T-cell (primary cell): ENCODE measurements around the gene TMEM60. TPM values are rescaled to one million over a fixed set of nuclear protein-coding genes. Genes with fewer than 3 reads are reported as not detected.

Source experiments
- ATAC-seq, 4 experiments: fragments of 200-7000 bp in 3 of 4; fragments of 150-1000 bp in 1 of 4; cut with Tn5 transposase; replicated peaks in 1 of 4; 1 replicate in 3 of 4; 2 replicates in 1 of 4; pipeline ENCODE4 v1.10.0; 2021; ENCODE audit warnings: moderate library complexity in 3 of 4, mild to moderate bottlenecking in 2 of 4, moderate number of reproducible peaks in 1 of 4
- CTCF ChIA-PET, 2 donors: fragments of 300-600 bp; sonication (Branson Sonifier 250); formaldehyde crosslinking; loops; one replicate each; lab custom pipeline; 2022; ENCODE audit warnings: antibody characterized with exemption in 2 of 2; lab: Charles Lee
- POLR2A ChIA-PET, 2 donors: fragments of 300-600 bp; sonication (Branson Sonifier 250); formaldehyde crosslinking; loops; one replicate each; lab custom pipeline; 2022; ENCODE audit warnings: antibody characterized with exemption in 2 of 2; lab: Charles Lee
- DNase-seq, 35 experiments: peaks; one replicate each; pipeline versions ENCODE4 v3.0.0 to v3.0.0-alpha.2; 2013 to 2023
- H3K27ac ChIP-seq: one replicate; pipeline ENCODE4 v1.5.1; 2013; ENCODE audit warnings: low read length
- H3K27me3 ChIP-seq, 2 experiments: replicated peaks in 1 of 2; 1 replicate in 1 of 2; 2 replicates in 1 of 2; pipeline versions ENCODE4 v1.6.1 to v1.7.0; 2013; ENCODE audit warnings: low read length in 1 of 2, mixed read lengths in 1 of 2; ENCODE audit not compliant: control insufficient read depth in 2 of 2, insufficient read depth in 2 of 2; ENCODE audit errors: extremely low read depth in 1 of 2
- H3K36me3 ChIP-seq, 2 donors: 1 replicate in 1 of 2; 2 replicates in 1 of 2; pipeline versions ENCODE4 v1.6.1 to v1.7.0; 2013; ENCODE audit warnings: low read length in 1 of 2; ENCODE audit not compliant: control insufficient read depth in 2 of 2, insufficient read depth in 1 of 2; ENCODE audit errors: extremely low read depth in 1 of 2
- H3K4me1 ChIP-seq, 2 experiments: 1 replicate in 1 of 2; 2 replicates in 1 of 2; pipeline versions ENCODE4 v1.6.1 to v1.7.0; 2013; ENCODE audit warnings: low read length in 2 of 2, mixed read lengths in 1 of 2; ENCODE audit not compliant: insufficient read depth in 2 of 2, control insufficient read depth in 1 of 2; ENCODE audit errors: extremely low read depth in 1 of 2
- H3K4me3 ChIP-seq, 2 donors: 1 replicate in 1 of 2; 2 replicates in 1 of 2; pipeline versions ENCODE4 v1.5.1 to v1.7.0; 2013; ENCODE audit warnings: mild to moderate bottlenecking in 2 of 2, low read length in 1 of 2, moderate library complexity in 1 of 2; ENCODE audit not compliant: control insufficient read depth in 1 of 2; ENCODE audit errors: extremely low read depth in 1 of 2
- H3K9me3 ChIP-seq: 2 replicates; pipeline ENCODE4 v1.7.0; 2013
- H3K27ac Mint-ChIP-seq, 2 donors: one replicate each; pipeline ENCODE4 v1.8.0; 2020 to 2021; ENCODE audit warnings: mild to moderate bottlenecking in 2 of 2, mixed read lengths in 2 of 2
- H3K27me3 Mint-ChIP-seq, 2 donors: one replicate each; pipeline ENCODE4 v1.8.0; 2021 to 2022; ENCODE audit warnings: mixed read lengths in 2 of 2
- H3K36me3 Mint-ChIP-seq: one replicate; pipeline ENCODE4 v1.8.0; 2021; ENCODE audit warnings: mixed read lengths
- H3K4me1 Mint-ChIP-seq, 3 donors: one replicate each; pipeline ENCODE4 v1.8.0; 2020 to 2022; ENCODE audit warnings: mixed read lengths in 3 of 3, mild to moderate bottlenecking in 1 of 3
- H3K4me3 Mint-ChIP-seq, 3 donors: one replicate each; pipeline ENCODE4 v1.8.0; 2020 to 2022; ENCODE audit warnings: mild to moderate bottlenecking in 3 of 3, mixed read lengths in 3 of 3, moderate library complexity in 3 of 3
- H3K9me3 Mint-ChIP-seq, 3 donors: one replicate each; pipeline ENCODE4 v1.8.0; 2020 to 2022; ENCODE audit warnings: mixed read lengths in 3 of 3
- WGBS: methylation state at CpG from one replicate; pipeline ENCODE4 v1.1.5; 2013; ENCODE audit warnings: missing lambda C conversion rate; ENCODE audit not compliant: insufficient coverage; 5-methylcytosine and 5-hydroxymethylcytosine counted together
- total RNA-seq, 35 experiments: library from RNA in 6 of 35; stranded (reverse) in 6 of 35; fragments of 120-200 nt in 1 of 35; gene quantifications; one replicate each; pipeline versions ENCODE4 v1.2.1 to v1.2.4 and lab custom pipeline; 2013 to 2026

The TMEM60 gene
- total RNA-seq, 5 donors from 2014 or later (not counting 1 experiment from before 2014, with no cell fraction given): 3.6 to 13.0 (median 10.6) TPM

GRCh38 chr7:77765906-77766800 lies 32.1 kb downstream of the TMEM60 start:
- Histone ChIP-seq H3K36me3 (peaks cover 0 to 27% of the 10 kb centered on the region in 2 donors), H3K4me1 (peaks cover 0 to 2% of the 10 kb centered on the region in 2 experiments), H3K4me3 (no peak overlapping the region), H3K27ac (no peak overlapping the region), H3K27me3 (no peaks in the 10 kb centered on the region), H3K9me3 (no peaks in the 10 kb centered on the region)
- Mint-ChIP-seq H3K4me3 (no peak overlapping the region), H3K27ac (no peak overlapping the region), H3K4me1 (peaks cover 30 to 36% (median 35%) of the 10 kb centered on the region in 3 donors), H3K9me3 (no peaks in the 10 kb centered on the region), H3K36me3 (peaks cover 22% of the 10 kb centered on the region), H3K27me3 (no peaks in the 10 kb centered on the region)
- POLR2A ChIA-PET: interaction anchor here in 1 of 2 donors (0.7 kb wide), 1 partner anchor 36 kb away, joined by 5 read pairs; no protein-coding TSS in a partner anchor
- WGBS: 100% methylated on average over 3 of the region's 4 CpGs
- DNase-seq: no peak
- CTCF ChIA-PET: interaction anchor here (0.6 to 2.3 kb wide), 4 partner anchors 32 to 115 kb away, joined by 3 to 10 read pairs (median 4); partner anchors contain the start of genes PHTF2 (in 1 of the 2) and TMEM60 (in 1 of the 2)
- ATAC-seq: no peak

GRCh38 chr7:77765481-77765880 lies 32.8 kb downstream of the TMEM60 start:
- DNase-seq (no peak), ATAC-seq (no peak)
- CTCF ChIA-PET: interaction anchor here (1.1 to 2.3 kb wide), 3 partner anchors 107 to 114 kb away, joined by 3 to 10 read pairs (median 4); no protein-coding TSS in a partner anchor
- H3K4me3 ChIP-seq: no peak overlapping the region
- WGBS: 100% methylated on average over 1 of the region's 3 CpGs
- Mint-ChIP-seq H3K9me3 (no peaks in the 10 kb centered on the region), H3K4me3 (no peak overlapping the region), H3K27me3 (no peaks in the 10 kb centered on the region), H3K4me1 (peaks cover 32 to 37% (median 34%) of the 10 kb centered on the region in 3 donors), H3K36me3 (peaks cover 18% of the 10 kb centered on the region), H3K27ac (no peak overlapping the region)
- no peak overlapping the region for H3K27ac ChIP-seq
- POLR2A ChIA-PET: no interaction called here
- H3K4me1 ChIP-seq: peaks cover 0 to 2% of the 10 kb centered on the region in 2 experiments
- no peaks in the 10 kb centered on the region for H3K27me3 ChIP-seq
- H3K36me3 ChIP-seq: peaks cover 0 to 27% of the 10 kb centered on the region in 2 donors
- no peaks in the 10 kb centered on the region for H3K9me3 ChIP-seq

- H3K9me3 Mint-ChIP-seq: no peaks in the 10 kb centered on the region
These were observed 37.3 kb downstream of the TMEM60 start for GRCh38 chr7:77760809-77761453.

GRCh38 chr7:77759294-77759889 lies 38.8 kb downstream of the TMEM60 start:
- no peak overlapping the region for H3K27ac Mint-ChIP-seq

More at GRCh38 chr7:77760809-77761453, 37.3 kb downstream of the TMEM60 start:
- ChIA-PET CTCF (interaction anchor here (1.1 to 3.2 kb wide), 5 partner anchors 13 to 110 kb away, joined by 3 to 54 read pairs (median 21); no protein-coding TSS in a partner anchor), POLR2A (no interaction called here)
- Histone ChIP-seq H3K4me1 (peaks cover 0 to 2% of the 10 kb centered on the region in 2 experiments), H3K4me3 (no peak overlapping the region), H3K27me3 (no peaks in the 10 kb centered on the region), H3K36me3 (peaks cover 0 to 3% of the 10 kb centered on the region in 2 donors), H3K9me3 (no peaks in the 10 kb centered on the region), H3K27ac (no peak overlapping the region)
- H3K27ac Mint-ChIP-seq: no peak overlapping the region
- H3K4me1 Mint-ChIP-seq: peaks cover 42 to 57% (median 48%) of the 10 kb centered on the region in 3 donors
- peaks cover 5% of the 10 kb centered on the region for H3K36me3 Mint-ChIP-seq
- ATAC-seq (no peak), DNase-seq (no peak)
- H3K27me3 Mint-ChIP-seq: no peaks in the 10 kb centered on the region
- H3K4me3 Mint-ChIP-seq: no peak overlapping the region
- WGBS: no CpG with 5 or more reads among the region's 10 CpGs

GRCh38 chr7:77757589-77757988 lies 40.6 kb downstream of the TMEM60 start:
- Mint-ChIP-seq H3K4me3 (no peak overlapping the region), H3K36me3 (no peaks in the 10 kb centered on the region), H3K27me3 (no peaks in the 10 kb centered on the region), H3K9me3 (no peaks in the 10 kb centered on the region), H3K4me1 (peaks cover 43 to 53% (median 47%) of the 10 kb centered on the region in 3 donors), H3K27ac (peak overlapping the region; percentile 36 to 76)
- Histone ChIP-seq H3K27me3 (no peaks in the 10 kb centered on the region), H3K36me3 (peaks cover 0 to 3% of the 10 kb centered on the region in 2 donors), H3K27ac (no peak overlapping the region), H3K4me3 (no peak overlapping the region), H3K4me1 (peaks cover 0 to 11% of the 10 kb centered on the region in 2 experiments), H3K9me3 (no peaks in the 10 kb centered on the region)
- POLR2A ChIA-PET: interaction anchor here (0.6 kb wide), 2 partner anchors 22 to 31 kb away, joined by 4 to 5 read pairs; no protein-coding TSS in a partner anchor
- ATAC-seq (peak in 2 of 4 experiments; percentile 26 to 51), DNase-seq (no peak)
- WGBS: no CpG with 5 or more reads among the region's 1 CpG
- CTCF ChIA-PET: interaction anchor here (1.0 to 3.1 kb wide), 8 partner anchors 10 to 278 kb away, joined by 3 to 22 read pairs (median 8); no protein-coding TSS in a partner anchor

More at GRCh38 chr7:77759294-77759889, 38.8 kb downstream of the TMEM60 start:
- Histone ChIP-seq H3K4me3 (no peak overlapping the region), H3K9me3 (no peaks in the 10 kb centered on the region), H3K27me3 (no peaks in the 10 kb centered on the region), H3K27ac (no peak overlapping the region), H3K4me1 (peaks cover 0 to 2% of the 10 kb centered on the region in 2 experiments), H3K36me3 (peaks cover 0 to 3% of the 10 kb centered on the region in 2 donors)
- no peaks in the 10 kb centered on the region for H3K27me3 Mint-ChIP-seq
- peak; percentile 59 to 79 (median 67) for ATAC-seq
- no CpG with 5 or more reads among the region's 3 CpGs for WGBS
- peaks cover 39 to 53% (median 45%) of the 10 kb centered on the region in 3 donors for H3K4me1 Mint-ChIP-seq
- peak in 34 of 35 experiments; percentile 16 to 91 (median 57) for DNase-seq
- no peak overlapping the region for H3K4me3 Mint-ChIP-seq
- CTCF ChIA-PET: interaction anchor here (0.6 to 3.2 kb wide), 22 partner anchors 12 to 353 kb away, joined by 3 to 54 read pairs (median 4); no protein-coding TSS in a partner anchor
- H3K9me3 Mint-ChIP-seq: no peaks in the 10 kb centered on the region
- H3K36me3 Mint-ChIP-seq: no peaks in the 10 kb centered on the region
- POLR2A ChIA-PET: no interaction called here
